Hepatocyte (in vitro differentiated cells): Measurements from ENCODE around the gene ADAMTS2.

Experiments used
- EZH2phosphoT487 ChIP-seq: fragments of 200-600 bp; sonication (generic); IDR thresholded peaks from one replicate; pipeline ENCODE4 v1.6.1; 2018; ENCODE audit warnings: antibody characterized with exemption, mild to moderate bottlenecking, low read depth, moderate library complexity; ENCODE audit not compliant: unreplicated experiment, severe bottlenecking
- TF ChIP-seq, protein P1 (sequence below): fragments of 200-600 bp; sonication (generic); IDR thresholded peaks from 2 replicates; pipeline ENCODE4 v1.5.1; 2016; ENCODE audit warnings: antibody characterized with exemption, mild to moderate bottlenecking; ENCODE audit not compliant: poor library complexity

DNA sequence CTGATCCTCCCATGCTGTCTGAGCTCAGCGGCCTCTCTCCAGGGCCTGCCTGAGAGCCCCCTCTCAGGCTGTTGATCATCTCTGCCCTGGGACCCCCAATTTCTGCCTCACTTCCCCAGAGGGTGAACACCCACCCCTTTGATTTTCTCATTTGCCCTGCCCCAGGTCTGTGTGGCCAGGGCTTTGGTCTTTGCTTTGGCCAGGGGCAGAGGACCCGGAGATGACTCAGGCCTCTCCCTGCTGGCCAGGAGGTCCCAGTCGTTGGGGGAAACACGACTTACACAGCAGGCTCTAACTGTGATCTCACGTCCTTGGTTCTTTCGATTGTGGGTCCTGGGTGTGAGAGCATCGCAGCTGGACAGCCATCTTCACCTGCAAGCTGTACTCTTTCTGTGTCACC, 1.1 kb upstream of the ADAMTS2 start:
- TF ChIP-seq, protein P1, sequence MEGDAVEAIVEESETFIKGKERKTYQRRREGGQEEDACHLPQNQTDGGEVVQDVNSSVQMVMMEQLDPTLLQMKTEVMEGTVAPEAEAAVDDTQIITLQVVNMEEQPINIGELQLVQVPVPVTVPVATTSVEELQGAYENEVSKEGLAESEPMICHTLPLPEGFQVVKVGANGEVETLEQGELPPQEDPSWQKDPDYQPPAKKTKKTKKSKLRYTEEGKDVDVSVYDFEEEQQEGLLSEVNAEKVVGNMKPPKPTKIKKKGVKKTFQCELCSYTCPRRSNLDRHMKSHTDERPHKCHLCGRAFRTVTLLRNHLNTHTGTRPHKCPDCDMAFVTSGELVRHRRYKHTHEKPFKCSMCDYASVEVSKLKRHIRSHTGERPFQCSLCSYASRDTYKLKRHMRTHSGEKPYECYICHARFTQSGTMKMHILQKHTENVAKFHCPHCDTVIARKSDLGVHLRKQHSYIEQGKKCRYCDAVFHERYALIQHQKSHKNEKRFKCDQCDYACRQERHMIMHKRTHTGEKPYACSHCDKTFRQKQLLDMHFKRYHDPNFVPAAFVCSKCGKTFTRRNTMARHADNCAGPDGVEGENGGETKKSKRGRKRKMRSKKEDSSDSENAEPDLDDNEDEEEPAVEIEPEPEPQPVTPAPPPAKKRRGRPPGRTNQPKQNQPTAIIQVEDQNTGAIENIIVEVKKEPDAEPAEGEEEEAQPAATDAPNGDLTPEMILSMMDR: no peak
- TF ChIP-seq EZH2phosphoT487: no peak
